Measurements from ENCODE around the gene RNPEPL1. TPM values are rescaled to one million over a fixed set of nuclear protein-coding genes. Genes with fewer than 3 reads are reported as not detected.

RNPEPL1 gene, protein sequence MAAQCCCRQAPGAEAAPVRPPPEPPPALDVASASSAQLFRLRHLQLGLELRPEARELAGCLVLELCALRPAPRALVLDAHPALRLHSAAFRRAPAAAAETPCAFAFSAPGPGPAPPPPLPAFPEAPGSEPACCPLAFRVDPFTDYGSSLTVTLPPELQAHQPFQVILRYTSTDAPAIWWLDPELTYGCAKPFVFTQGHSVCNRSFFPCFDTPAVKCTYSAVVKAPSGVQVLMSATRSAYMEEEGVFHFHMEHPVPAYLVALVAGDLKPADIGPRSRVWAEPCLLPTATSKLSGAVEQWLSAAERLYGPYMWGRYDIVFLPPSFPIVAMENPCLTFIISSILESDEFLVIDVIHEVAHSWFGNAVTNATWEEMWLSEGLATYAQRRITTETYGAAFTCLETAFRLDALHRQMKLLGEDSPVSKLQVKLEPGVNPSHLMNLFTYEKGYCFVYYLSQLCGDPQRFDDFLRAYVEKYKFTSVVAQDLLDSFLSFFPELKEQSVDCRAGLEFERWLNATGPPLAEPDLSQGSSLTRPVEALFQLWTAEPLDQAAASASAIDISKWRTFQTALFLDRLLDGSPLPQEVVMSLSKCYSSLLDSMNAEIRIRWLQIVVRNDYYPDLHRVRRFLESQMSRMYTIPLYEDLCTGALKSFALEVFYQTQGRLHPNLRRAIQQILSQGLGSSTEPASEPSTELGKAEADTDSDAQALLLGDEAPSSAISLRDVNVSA
- total RNA-seq (2014; rRNA removed; shearing (Covaris generic)) = 9.3 and 19.0 TPM in 2 replicates

GRCh38 chr2:240567872-240568677, at the start of gene RNPEPL1:
Gene RNPEPL1 (plus strand): TSS chr2:240568484. CDS start chr2:240568587, 103 bp downstream.

DNA sequence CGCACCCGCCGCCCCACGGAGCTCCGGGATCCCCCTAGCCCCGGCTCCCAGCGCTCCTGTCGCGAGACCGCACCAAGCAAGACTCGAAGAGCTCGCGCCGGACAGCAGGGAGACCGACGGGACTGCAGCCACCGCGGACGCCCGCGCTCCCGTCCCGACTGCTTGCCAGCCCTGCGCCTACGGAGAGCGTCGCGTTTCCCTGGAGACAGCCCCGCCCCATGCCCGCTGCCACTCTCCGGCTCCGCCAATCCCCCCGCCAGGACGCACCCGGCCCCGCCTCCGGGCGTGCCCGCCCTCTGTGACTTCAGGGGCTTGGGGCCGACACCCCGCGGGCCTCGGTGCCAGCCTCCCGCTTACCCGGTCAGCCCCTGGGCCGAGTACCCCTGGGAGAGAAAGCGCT, 10.5 kb upstream of the RNPEPL1 start, which contains the start of gene ANKMY1:
Gene ANKMY1, minus strand, starts transcription at position 181 of the 400 bp plus-strand sequence. CDS start 653 bp downstream, outside the sequence.

DNA sequence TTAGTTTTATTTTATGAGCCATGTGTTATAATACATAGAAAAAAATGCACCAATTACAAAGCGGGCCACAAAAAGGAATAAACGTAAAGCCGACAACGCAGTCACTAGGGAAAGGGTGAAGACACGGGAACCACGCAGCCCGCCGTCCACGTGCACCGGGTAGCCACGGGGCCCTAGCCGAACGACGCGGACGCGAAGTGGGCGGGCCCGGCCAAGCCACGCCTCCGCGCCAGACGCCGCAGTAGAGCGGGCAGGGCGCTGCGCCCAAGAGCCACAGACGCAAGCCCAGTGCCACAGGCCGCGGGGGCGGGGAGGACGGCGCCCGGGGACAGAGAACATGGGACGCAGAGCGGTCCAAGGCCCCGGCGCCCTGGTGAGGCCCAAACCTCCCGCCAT, 8.2 kb upstream of the RNPEPL1 start, which contains the start of gene DUSP28:
Gene DUSP28, plus strand, starts transcription at position 274 of the 396 bp plus-strand sequence. CDS start 328 bp downstream, outside the sequence.

DNA sequence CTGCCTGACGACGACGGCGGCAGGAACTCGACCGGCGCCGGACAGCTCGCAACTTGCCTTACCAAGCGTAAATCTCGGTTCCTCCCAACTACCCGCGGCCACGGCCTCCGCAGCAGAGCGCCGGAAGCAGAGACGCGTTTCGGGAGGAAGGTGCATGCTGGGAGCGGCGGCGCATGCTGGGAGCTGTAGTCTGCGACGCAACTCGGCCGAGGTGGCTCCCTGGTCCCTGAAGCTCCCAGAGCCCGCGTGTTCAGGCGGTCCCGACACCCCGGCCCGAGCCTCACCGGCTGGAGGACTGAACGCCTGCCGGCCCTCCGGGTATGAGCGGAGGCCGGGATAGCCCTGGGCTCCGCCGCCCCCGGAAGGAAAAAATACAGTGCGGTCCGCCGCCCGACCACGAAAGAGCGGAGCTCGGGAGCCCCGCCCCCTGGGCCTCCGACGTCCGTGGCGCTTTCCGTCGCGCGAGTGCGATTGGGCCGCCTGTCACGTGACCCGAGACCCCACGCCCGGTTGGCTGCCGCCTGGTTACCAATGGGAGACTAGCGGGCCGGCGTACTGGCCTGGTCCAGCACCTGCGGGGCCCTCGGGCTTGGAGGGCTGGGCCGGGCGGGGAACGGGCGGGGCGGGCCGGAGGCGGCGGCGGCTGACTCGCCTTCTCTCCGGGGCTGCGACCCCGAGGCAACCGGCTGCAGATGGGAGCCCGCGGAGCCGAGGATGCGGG, 18.1 kb downstream of the RNPEPL1 start, which contains the start of gene CAPN10:
Gene CAPN10, plus strand, starts transcription at position 537 of the 721 bp plus-strand sequence. Its CDS starts 178 bp downstream, at position 715.

DNA sequence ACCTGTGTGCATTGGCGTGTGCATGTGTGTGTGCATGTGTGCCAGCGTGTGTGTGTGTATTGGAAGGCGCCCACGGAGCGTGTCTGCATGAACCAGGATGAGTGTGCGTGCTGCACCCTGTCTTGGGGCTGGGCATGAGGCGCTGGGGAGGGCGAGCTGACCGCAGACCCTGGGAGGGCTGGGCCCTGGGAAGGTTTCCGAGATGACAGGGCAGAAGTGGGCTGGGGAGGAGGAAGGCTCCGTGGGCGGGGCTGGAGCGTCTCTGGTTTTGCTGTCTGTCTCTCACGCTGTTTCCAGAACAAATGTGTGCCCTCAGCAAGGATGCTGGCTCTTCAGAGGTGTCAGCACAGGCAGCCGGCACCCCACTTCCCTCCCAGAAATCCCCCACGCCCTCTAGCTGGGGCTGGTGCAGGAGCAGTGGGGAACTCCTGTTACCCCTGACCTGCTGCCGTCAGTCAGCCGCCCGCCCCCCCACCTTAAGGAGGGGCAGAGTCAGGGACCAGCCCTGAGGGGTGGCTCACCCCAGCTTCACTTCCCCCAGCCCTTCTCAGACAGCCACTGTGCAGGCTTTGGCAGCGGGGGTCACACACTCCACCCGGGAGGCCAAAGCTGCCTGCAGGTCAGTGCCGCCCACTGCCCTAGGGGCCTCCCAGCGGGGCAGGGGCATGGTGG, 56.8 kb downstream of the RNPEPL1 start, which contains the start of gene GPR35:
Gene GPR35, plus strand, starts transcription at position 531 of the 672 bp plus-strand sequence. CDS start 4,473 bp downstream, outside the sequence.

Other genes with a start within 250 kb of the RNPEPL1 start
- gene GPC1, start 132.8 kb upstream of the RNPEPL1 start, total RNA-seq (2014; rRNA removed; shearing (Covaris generic)) = 20.5 and 27.2 TPM in 2 replicates
- gene ANKMY1, start 10.5 kb upstream of the RNPEPL1 start, total RNA-seq (2014; rRNA removed; shearing (Covaris generic)) = 8.8 and 11.7 TPM in 2 replicates
- gene DUSP28, start 8.1 kb upstream of the RNPEPL1 start, total RNA-seq (2014; rRNA removed; shearing (Covaris generic)) = 5.9 and 6.7 TPM in 2 replicates
- 22.7 and 28.2 TPM in 2 replicates for gene CAPN10, start 18.2 kb downstream of the RNPEPL1 start, total RNA-seq (2014; rRNA removed; shearing (Covaris generic))
- gene GPR35, start 57.0 kb downstream of the RNPEPL1 start, total RNA-seq (2014; rRNA removed; shearing (Covaris generic)) = 0.16 and 0.19 TPM in 2 replicates
- not detected in 2 replicates for gene AQP12B, start 114.4 kb downstream of the RNPEPL1 start, total RNA-seq (2014; rRNA removed; shearing (Covaris generic))
- gene AQP12A, start 123.4 kb downstream of the RNPEPL1 start, total RNA-seq (2014; rRNA removed; shearing (Covaris generic)) = not detected in 2 replicates

All from A375 (cell line).